GM23248 (cell line): ENCODE measurements around the gene DDC.

Experiments used
- EZH2 ChIP-seq: fragments of 200-600 bp; sonication (generic); IDR thresholded peaks from 2 replicates; pipeline ENCODE4 v1.6.1; 2018; ENCODE audit warnings: antibody characterized with exemption, mild to moderate bottlenecking; ENCODE audit not compliant: insufficient read depth, poor library complexity, severe bottlenecking
- EZH2phosphoT487 ChIP-seq: fragments of 200-600 bp; sonication (generic); IDR thresholded peaks from 2 replicates; pipeline ENCODE4 v1.6.1; 2018; ENCODE audit warnings: antibody characterized with exemption, moderate library complexity, mild to moderate bottlenecking, low read depth; ENCODE audit not compliant: insufficient read depth

GRCh38 chr7:50422858-50423257, 142.3 kb downstream of the DDC start:
- TF ChIP-seq EZH2 (no peak), EZH2phosphoT487 (no peak)
